NCI-H460 (cell line): ENCODE measurements around the gene LGR5. TPM values are rescaled to one million over a fixed set of nuclear protein-coding genes. Genes with fewer than 3 reads are reported as not detected.
A peak's percentile ranks its signal among the peaks of the same experiment; 100 is the strongest.
"Not testable (repeated sequence)": the region's sequence is repeated elsewhere in the genome, so short reads cannot be mapped to it uniquely, and the experiment has no call there.

Source experiments
- DNase-seq: peaks from one replicate; pipeline ENCODE4 v3.0.0-alpha.2; 2016; ENCODE audit warnings: low read depth; ENCODE audit errors: extremely low read depth
- total RNA-seq: library from RNA; depleted of rRNA; stranded (reverse); fragments of >200 nt; shearing (Covaris generic); gene quantifications from 2 replicates; pipeline ENCODE4 v1.2.3, GENCODE V29; 2014

LGR5 gene
- total RNA-seq, 1 experiment from 2014 or later, result not detected

DNA sequence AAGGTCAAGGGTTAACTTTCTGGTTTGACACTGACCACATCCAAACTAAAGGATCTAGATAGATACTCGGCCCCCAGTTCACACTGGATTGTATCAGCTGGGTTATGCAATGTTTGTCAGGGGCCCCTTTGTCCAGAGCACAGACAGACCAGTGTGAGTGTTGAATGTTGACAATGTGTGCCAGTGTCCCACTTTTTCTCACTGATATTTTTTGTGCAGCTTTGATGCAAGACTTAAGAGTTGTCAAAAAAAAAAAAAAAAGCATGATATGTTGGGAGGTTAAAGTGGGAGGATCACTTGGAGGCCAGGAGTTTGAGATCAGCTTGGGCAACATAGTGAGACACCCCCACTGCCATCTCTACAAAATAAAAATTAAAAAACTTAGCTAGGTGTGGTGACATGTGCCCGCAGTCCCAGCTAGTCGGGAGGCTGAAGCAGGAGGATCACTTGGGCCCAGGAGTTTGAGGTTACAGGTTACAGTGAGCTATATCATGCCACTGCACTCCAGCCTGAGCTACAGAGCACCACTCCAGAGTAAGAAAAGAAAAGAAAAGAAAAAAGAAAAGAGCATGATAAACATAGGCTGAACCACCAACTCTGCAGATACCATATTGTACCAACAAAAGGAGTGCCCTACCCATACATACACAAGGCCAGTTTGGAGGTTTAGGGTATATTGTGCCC lies 97.5 kb downstream of the LGR5 start:
- no peak for DNase-seq

DNA sequence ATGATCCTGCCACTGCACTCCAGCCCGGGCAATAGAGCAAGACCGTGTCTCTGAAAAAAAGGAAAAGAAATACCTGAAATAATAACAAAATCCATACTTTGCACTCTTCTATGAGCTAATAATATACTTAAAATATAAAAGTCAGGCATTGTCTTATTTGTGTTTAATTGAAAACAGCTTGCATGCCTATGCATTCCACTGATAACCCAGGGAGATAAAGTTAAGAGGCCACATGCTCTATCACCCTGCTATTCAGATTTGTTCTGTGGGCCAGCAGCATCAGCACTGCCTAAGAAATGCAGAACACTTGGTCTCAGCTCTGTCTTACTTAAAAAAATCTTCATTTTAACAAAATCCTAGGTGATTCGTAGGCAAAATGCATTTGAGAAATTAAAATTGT lies 99.2 kb downstream of the LGR5 start:
- DNase-seq, result no peak

DNA sequence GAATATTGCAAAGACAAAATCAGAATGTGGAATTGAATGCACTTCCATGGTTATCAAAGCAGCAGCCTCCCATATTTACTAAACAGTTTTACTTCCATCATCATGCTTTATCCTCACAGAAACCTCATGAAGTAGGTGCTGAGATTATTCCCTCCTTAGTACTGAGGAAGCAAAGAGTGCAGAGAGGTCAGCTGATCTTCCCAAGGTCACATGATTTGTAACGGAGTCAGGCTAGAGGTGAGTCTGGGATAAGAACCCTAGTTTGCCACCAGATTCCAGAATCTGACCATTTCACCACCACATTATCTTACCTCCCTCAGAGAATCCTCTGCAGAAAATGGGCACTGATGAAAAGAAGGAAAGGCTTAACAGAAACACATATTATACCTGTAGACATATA lies 102.0 kb downstream of the LGR5 start:
- DNase-seq, result no peak

GRCh38 chr12:71546322-71546861 lies 106.8 kb downstream of the LGR5 start:
- no peak for DNase-seq

GRCh38 chr12:71548893-71549292 lies 109.3 kb downstream of the LGR5 start:
- no peak for DNase-seq

GRCh38 chr12:71551529-71551928 lies 111.9 kb downstream of the LGR5 start:
- peak; percentile 44 for DNase-seq

GRCh38 chr12:71552728-71553501 lies 113.3 kb downstream of the LGR5 start:
- DNase-seq, result no peak

DNA sequence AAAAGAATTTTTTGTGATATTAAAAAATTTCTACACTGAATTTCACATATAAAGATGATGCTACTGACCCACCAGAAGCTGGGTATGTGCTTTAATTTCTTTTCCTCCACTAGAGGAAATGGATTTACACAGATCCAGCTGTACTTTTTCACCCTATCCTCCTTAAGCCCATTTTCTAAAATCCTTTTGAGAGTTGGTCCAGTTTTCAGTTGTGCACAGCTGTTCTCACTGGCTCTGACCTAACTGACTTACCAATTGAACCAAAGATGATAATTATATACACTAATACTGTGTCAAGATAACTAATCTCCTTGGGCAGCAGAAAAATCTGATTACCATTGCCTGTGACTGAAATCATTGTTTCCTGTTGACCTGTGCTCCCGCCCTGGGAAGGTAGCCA lies 115.6 kb downstream of the LGR5 start:
- no peak for DNase-seq

DNA sequence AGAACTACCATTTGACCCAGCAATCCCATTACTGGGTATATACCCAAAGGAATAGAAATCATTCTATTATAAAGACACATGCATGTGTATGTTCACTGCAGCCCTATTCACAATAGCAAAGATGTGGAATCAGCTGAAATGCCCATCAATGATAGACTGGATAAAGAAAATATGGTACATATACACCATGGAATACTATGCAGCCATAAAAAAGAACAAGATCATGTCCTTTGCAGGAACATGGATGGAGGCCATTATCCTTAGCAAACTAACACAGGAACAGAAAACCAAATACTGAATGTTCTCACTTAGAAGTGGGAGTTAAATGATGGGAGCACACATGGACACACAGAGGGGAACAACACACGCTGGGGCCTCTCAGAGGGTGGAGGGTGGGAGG lies 116.2 kb downstream of the LGR5 start:
- DNase-seq, result not testable (repeated sequence)

DNA sequence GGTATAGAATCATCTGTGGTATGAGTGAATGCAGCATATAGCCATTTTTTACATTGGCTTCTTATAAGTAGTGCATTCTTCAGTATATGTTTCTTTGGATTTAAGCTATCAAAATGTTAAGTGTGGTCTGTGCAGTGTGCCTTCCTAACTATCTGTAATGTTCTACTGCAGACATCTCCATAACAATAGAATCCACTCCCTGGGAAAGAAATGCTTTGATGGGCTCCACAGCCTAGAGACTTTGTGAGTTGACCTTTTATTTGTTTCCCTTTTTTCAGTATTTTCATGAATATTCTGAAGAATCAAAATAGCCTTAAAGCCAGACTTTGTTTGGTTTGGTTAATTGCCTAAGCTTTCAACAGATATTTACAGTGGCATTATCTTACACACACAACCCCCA lies 116.8 kb downstream of the LGR5 start:
- no peak for DNase-seq

DNA sequence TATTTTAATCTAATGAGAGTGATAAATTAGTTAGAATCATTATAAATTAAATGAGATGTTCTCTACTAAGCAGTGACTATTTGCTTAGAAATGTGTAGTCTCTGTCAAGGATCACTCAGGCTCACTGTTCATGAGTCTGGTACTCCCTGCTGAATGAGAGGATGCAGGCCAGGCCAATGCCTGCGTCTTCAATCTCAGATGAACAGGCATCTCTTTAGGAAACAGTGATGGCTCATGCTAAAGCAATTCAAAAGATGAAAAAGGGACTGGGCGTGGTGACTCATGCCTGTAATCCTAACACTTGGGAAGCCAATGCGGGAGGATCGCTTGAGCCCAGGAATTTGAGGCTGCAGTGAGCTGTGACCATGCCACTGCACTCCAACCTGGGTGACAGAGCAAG lies 117.3 kb downstream of the LGR5 start:
- peak; percentile 57 for DNase-seq

- DNase-seq, result no peak
These were observed 118.8 kb downstream of the LGR5 start for GRCh38 chr12:71558445-71558844.

DNA sequence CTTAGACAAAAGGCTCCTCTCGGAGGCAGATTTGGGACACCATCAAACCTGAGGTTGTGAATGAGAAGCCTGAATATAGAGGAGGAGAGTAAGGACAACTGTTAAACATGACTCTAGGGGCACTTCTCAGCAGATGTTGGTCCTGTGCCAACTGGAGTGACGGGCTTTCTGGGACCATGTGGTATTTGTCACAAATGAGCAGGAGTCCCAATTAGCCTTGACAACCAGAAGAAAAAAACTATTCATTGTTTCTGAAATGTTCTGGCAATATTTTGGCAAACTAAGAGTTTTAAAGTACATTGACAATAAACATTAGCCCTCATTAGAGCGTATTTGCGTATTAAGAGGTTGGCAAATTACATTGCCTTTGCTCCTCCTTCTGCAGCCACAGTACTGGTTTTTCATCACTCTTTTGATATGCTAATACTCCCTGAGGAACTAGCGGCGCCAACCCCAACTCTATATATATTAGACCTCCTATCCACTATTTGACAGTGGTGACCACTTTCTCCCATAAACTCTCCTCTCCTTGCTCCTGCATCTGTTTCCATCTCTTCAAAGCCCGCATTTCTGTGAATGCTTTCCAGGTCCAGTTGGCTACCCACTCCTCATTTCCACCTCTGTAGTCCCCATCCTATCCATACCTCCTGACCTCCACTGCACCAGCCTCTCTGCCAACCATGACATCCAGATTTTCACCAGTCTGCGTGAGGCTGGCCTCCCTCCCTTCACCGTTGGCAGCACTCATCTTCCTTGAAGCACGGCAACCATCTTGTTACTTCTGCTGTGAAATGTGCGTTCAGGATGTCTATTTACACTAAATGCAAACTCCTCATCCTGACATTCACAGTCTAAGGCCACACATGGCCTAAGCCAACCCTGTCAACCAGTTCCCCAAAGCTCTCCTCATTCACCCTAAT lies 123.3 kb downstream of the LGR5 start:
- DNase-seq, result no peak

DNA sequence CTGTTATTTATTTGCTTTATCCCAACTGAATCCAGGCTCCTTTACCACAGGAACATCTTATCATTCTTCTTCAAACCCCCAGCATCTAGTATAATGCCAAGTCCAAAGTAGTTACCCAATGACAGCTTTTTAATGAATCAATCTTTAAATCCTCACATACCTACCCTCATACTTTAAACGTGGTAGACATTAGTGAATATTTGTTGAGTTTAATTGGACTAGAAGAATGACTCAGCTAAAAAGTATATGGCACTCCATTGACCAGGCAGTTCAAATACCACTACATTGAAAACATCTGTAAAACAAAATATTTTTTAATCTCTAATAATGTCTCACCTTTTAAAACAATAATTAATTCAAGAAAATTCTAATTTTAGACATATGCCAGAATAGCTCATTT lies 125.9 kb downstream of the LGR5 start:
- no peak for DNase-seq

- no peak for DNase-seq
These were observed 127.1 kb downstream of the LGR5 start for GRCh38 chr12:71566655-71567054.

DNA sequence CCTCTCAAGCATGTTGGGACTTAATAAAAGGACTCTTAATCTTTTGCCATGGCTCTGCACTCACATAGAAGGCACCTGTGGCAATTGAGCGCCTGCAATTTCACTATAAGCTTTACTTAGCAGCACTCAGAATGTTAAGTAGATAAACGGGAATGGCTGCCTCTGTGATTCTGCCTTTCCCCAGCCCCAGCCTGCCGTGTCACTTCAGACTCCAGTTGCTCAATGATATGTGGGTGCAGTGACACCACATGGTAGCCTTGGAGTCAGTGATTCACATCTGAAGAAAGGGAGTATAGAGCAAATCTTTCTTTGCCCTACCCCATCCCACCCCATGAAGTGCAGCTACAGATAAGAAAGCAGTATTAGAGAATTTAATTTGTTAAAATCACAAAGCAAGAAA lies 127.9 kb downstream of the LGR5 start:
- no peak for DNase-seq

GRCh38 chr12:71569885-71570284 lies 130.3 kb downstream of the LGR5 start:
- not testable (repeated sequence) for DNase-seq

GRCh38 chr12:71576496-71576895 lies 136.9 kb downstream of the LGR5 start:
- no peak for DNase-seq

GRCh38 chr12:71578694-71579258 lies 139.2 kb downstream of the LGR5 start:
- no peak for DNase-seq

DNA sequence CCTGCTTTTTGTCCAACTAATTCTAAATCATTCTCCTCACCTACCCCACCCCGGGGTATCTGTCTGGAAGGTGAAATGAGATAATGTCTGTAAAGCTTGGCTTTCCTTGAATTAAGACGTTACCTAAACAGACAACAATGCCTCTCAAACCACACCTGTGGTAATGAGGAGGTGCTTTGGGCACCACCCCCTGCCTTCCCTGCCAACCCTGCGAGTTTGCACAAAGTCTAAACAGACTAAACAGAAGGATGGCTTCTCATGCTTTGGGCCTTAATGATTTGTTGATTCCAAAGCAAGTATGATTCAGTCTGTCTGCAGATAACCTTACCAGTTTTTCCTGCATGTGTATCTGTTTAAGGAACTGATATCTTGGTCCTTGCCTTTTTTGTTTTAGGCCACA lies 141.6 kb downstream of the LGR5 start:
- DNase-seq, result no peak

GRCh38 chr12:71582925-71583324 lies 143.3 kb downstream of the LGR5 start:
- no peak for DNase-seq
